Left ventricle myocardium inferior (tissue), 1 donor: ENCODE data around the gene STX16. TPM values are rescaled to one million over a fixed set of nuclear protein-coding genes. Genes with fewer than 3 reads are reported as not detected.

Experiments
- DNase-seq: peaks from one replicate; pipeline ENCODE4 v3.0.0-alpha.2; 2020
- H3K27ac ChIP-seq: fragments of 200-600 bp; replicated peaks from 2 replicates; pipeline ENCODE4 v1.8.0; 2021
- H3K27me3 ChIP-seq: fragments of 200-600 bp; 2 replicates; pipeline ENCODE4 v1.8.0; 2021; ENCODE audit warnings: low read depth
- H3K36me3 ChIP-seq: fragments of 200-600 bp; 2 replicates; pipeline ENCODE4 v1.8.0; 2021
- H3K4me1 ChIP-seq: fragments of 200-600 bp; 2 replicates; pipeline ENCODE4 v1.8.0; 2021
- H3K4me3 ChIP-seq: fragments of 200-600 bp; 2 replicates; pipeline ENCODE4 v1.8.0; 2021; ENCODE audit warnings: mild to moderate bottlenecking, moderate library complexity
- H3K9me3 ChIP-seq: fragments of 200-600 bp; replicated peaks from 2 replicates; pipeline ENCODE4 v1.8.0; 2021
- intact Hi-C: fragments of 100-400 bp; cut with micrococcal nuclease; formaldehyde crosslinking; loops from one replicate; pipeline ENCODE4 v1.11.0; 2022
- total RNA-seq: library from RNA; stranded (reverse); fragmentation: NEBNext Ultra II Directional; extraction: Animal tissue kit (Norgen Biotek cat#: 25700); gene quantifications from one replicate; pipeline ENCODE4 v1.2.1, GENCODE V29; 2021
- TF ChIP-seq, protein P1 (sequence below): fragments of 200-600 bp; IDR thresholded peaks from 2 replicates; pipeline ENCODE4 v1.8.0; 2021; ENCODE audit warnings: antibody characterized with exemption, mild to moderate bottlenecking, borderline replicate concordance
- donor health status: DM: no; HTN: yes; CAD: no; lungs with severe emphysema.

The STX16 gene
- total RNA-seq, 1 donor from 2014 or later = 28.0 TPM

DNA sequence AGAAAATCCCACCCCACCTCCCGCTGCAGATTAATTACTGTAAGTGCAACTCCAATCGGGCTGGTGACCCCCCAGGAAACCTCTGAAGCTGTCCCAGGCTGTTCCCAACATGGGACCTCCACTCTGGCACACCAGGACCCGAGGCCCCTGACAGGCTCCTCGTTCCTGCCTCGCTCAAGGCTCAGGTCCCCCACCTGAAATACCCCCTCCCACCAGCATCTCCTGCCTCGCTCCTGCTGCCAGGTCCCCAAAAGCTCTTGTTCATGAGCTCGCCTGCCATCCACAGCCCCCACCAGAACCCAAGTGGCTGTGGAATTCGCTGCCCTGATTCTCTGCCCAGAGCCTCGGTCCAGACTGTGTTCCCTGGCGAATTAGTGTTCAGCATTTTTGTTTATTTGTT, 67.6 kb downstream of the STX16 start:
- Histone ChIP-seq H3K36me3 (no peaks in the 10 kb centered on the region), H3K27me3 (peaks cover 38% of the 10 kb centered on the region), H3K27ac (no peak overlapping the region), H3K4me1 (no peaks in the 10 kb centered on the region), H3K9me3 (no peaks in the 10 kb centered on the region), H3K4me3 (no peak overlapping the region)
- TF ChIP-seq, protein P1, sequence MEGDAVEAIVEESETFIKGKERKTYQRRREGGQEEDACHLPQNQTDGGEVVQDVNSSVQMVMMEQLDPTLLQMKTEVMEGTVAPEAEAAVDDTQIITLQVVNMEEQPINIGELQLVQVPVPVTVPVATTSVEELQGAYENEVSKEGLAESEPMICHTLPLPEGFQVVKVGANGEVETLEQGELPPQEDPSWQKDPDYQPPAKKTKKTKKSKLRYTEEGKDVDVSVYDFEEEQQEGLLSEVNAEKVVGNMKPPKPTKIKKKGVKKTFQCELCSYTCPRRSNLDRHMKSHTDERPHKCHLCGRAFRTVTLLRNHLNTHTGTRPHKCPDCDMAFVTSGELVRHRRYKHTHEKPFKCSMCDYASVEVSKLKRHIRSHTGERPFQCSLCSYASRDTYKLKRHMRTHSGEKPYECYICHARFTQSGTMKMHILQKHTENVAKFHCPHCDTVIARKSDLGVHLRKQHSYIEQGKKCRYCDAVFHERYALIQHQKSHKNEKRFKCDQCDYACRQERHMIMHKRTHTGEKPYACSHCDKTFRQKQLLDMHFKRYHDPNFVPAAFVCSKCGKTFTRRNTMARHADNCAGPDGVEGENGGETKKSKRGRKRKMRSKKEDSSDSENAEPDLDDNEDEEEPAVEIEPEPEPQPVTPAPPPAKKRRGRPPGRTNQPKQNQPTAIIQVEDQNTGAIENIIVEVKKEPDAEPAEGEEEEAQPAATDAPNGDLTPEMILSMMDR = no peak
- intact Hi-C loops = no loop called here
- DNase-seq = no peak

DNA sequence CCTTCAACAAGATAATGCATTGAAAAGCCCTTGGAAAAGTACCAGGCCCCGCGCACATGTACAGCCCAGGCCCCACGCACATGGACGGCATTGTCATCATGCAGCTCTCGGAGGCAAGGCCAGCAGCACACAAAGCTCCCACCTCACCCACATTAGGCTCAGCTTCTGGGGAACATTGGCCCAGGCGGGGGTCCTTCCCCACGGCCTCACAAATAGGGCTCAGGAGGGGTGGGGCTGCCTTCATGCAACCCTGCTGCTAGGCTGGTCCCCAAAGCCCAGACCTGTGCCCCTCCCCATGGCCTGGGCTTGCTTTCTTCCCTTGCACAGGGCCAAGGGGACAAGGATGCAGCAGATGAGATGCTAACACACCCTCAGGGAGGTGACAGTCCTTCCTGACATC, 68.2 kb downstream of the STX16 start:
- Histone ChIP-seq H3K4me1 (no peaks in the 10 kb centered on the region), H3K36me3 (no peaks in the 10 kb centered on the region), H3K4me3 (no peak overlapping the region), H3K27ac (no peak overlapping the region), H3K9me3 (no peaks in the 10 kb centered on the region), H3K27me3 (peaks cover 41% of the 10 kb centered on the region)
- DNase-seq = peak; percentile 7
- TF ChIP-seq, protein P1 = no peak
- intact Hi-C loops = no loop called here

DNA sequence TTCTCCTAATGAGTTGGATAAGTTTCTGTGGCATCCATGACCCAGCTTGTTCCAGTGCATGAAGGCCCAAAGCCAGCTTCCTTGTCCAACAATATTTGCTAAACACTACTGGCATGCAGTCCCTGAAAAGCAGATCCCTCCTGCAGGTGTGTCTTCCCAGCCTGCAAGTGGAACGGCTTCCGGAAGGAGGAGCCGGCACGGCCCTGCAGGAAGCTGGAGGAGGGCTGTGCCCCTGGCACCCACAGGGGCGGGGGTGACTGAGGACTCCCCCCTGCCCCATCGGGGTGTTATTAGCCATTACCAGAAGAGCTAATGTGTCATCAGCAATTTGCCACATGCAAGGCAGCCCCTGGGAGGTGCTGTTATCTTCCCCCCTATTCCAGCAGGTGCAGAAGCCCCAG, 68.9 kb downstream of the STX16 start:
- Histone ChIP-seq H3K27me3 (peaks cover 45% of the 10 kb centered on the region), H3K36me3 (no peaks in the 10 kb centered on the region), H3K4me1 (no peaks in the 10 kb centered on the region), H3K27ac (no peak overlapping the region), H3K9me3 (no peaks in the 10 kb centered on the region), H3K4me3 (no peak overlapping the region)
- intact Hi-C loops = no loop called here
- TF ChIP-seq, protein P1 = no peak
- no peak for DNase-seq

DNA sequence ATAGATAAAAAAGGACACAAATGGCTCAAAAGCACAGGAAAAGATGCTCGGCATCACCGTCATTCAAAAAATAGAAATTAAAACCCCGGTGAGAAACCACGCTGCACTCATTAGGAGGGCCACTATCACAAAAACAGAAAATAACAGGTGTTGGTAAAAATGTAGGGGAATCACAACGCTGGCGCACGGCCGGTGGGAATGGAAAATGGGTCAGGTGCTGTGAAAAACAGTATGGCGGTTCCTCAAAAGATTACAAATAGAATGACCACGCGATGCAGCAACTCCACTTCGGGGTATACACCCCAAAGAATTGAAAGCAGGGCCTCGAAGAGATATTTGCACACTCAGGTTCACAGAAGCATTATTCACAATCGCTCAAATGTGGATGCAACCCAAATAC, 69.8 kb downstream of the STX16 start:
- Histone ChIP-seq H3K27ac (no peak overlapping the region), H3K4me1 (no peaks in the 10 kb centered on the region), H3K27me3 (peaks cover 48% of the 10 kb centered on the region), H3K4me3 (no peak overlapping the region), H3K9me3 (peaks cover 2% of the 10 kb centered on the region), H3K36me3 (no peaks in the 10 kb centered on the region)
- DNase-seq = no peak
- intact Hi-C loops = no loop called here
- TF ChIP-seq, protein P1 = no peak

DNA sequence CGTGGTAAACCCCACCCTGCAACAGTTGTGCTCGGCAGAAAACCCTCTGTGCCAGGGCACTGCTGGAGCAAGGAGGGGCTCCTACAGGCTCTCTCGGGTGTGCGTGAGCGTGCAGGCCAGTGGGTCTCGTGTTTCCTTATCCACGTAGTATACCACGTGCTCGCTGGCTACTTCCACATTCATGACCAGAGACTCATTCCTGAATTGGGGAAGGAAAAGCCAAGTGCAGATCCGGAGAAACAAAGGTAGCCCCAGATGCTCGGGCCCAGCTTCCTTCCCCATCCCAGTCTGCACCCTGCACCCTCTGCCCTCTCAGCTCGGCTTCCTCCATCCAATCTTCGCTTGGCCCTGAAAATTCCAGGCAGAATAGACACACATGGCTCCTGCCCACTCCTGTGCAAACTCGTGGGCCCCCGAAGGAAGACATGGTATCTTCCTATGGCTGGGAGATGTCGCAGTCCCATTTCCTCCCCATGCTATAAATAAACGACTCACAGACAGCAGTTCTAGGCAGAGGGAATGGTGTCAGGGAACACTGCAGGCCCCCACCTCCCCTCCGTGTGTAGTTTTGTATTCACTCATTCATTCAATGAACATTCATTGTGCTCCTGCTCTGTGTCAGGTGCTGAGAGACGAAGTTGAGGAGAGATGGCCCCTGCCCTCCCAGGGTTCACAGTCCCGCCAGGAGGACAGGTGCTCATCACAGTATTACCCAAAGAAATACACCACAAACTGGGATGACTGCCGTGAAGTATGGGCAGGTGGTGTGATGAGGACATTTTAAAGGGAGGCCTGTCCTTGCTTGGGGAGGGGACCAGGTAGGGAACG, 71.1 kb downstream of the STX16 start:
- intact Hi-C loops = no loop called here
- TF ChIP-seq, protein P1 = no peak
- H3K27ac ChIP-seq = no peak overlapping the region
- H3K36me3 ChIP-seq = no peaks in the 10 kb centered on the region
- H3K4me1 ChIP-seq = no peaks in the 10 kb centered on the region
- H3K9me3 ChIP-seq = peaks cover 15% of the 10 kb centered on the region
- peaks cover 48% of the 10 kb centered on the region for H3K27me3 ChIP-seq
- peak; percentile 13 for DNase-seq
- H3K4me3 ChIP-seq = no peak overlapping the region
